WERI-Rb-1 (cell line): ENCODE results near the gene PPP4R1.

Source experiments
- DNase-seq: peaks from one replicate; pipeline ENCODE4 v3.0.0-alpha.2; 2020
- H3K27ac ChIP-seq: fragments of 250-450 bp; sonication (Bioruptor Pico); 2 replicates; pipeline ENCODE4 v1.5.1; 2020; ENCODE audit warnings: mild to moderate bottlenecking, moderate library complexity
- H3K27me3 ChIP-seq: fragments of 250-450 bp; sonication (Bioruptor Pico); 2 replicates; pipeline ENCODE4 v1.5.1; 2021; ENCODE audit warnings: mild to moderate bottlenecking, low read depth, moderate library complexity; ENCODE audit not compliant: insufficient read depth, severe bottlenecking
- H3K36me3 ChIP-seq: fragments of 250-450 bp; sonication (Bioruptor Pico); 2 replicates; pipeline ENCODE4 v1.5.1; 2020; ENCODE audit warnings: mild to moderate bottlenecking, moderate library complexity
- H3K4me3 ChIP-seq: 2 replicates; pipeline ENCODE4 v1.5.1; 2011; ENCODE audit warnings: low read depth, mild to moderate bottlenecking, control low read depth, low read length
- H3K9me3 ChIP-seq: fragments of 250-450 bp; sonication (Bioruptor Pico); 2 replicates; pipeline ENCODE4 v1.5.1; 2021; ENCODE audit warnings: mild to moderate bottlenecking, moderate library complexity; ENCODE audit not compliant: severe bottlenecking
- TF ChIP-seq, protein P1 (sequence below): IDR thresholded peaks from 2 replicates; pipeline ENCODE4 v1.5.1; 2011; ENCODE audit warnings: low read depth, mild to moderate bottlenecking, control low read depth, inconsistent platforms, low read length

PPP4R1 gene

GRCh38 chr18:9619990-9620389 lies 5.6 kb upstream of the PPP4R1 start:
- H3K4me3 ChIP-seq, result no peak overlapping the region
- DNase-seq, result no peak

DNA sequence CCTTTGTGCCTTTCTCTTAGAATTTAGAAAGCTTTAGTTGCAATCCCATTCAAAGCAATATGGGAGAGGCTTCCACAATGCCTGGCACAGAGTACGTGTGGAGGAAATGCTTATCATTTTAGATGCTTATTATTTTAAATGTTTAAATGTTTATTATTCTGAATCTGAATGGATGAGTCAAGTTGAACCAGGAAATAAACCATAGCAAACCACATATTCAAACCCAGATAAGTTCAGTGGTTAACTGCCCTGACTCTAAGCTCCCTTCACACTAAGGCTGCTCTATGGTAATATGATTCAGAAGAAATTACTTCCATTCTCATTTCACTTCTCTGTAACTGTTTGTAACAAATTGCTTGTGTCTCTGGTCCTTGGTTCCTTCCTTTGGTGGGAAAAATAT lies 5.2 kb upstream of the PPP4R1 start:
- Histone ChIP-seq H3K27me3 (no peaks in the 10 kb centered on the region), H3K4me3 (no peak overlapping the region), H3K27ac (no peak overlapping the region), H3K36me3 (no peaks in the 10 kb centered on the region), H3K9me3 (no peaks in the 10 kb centered on the region)
- DNase-seq, result no peak
- TF ChIP-seq, protein P1, sequence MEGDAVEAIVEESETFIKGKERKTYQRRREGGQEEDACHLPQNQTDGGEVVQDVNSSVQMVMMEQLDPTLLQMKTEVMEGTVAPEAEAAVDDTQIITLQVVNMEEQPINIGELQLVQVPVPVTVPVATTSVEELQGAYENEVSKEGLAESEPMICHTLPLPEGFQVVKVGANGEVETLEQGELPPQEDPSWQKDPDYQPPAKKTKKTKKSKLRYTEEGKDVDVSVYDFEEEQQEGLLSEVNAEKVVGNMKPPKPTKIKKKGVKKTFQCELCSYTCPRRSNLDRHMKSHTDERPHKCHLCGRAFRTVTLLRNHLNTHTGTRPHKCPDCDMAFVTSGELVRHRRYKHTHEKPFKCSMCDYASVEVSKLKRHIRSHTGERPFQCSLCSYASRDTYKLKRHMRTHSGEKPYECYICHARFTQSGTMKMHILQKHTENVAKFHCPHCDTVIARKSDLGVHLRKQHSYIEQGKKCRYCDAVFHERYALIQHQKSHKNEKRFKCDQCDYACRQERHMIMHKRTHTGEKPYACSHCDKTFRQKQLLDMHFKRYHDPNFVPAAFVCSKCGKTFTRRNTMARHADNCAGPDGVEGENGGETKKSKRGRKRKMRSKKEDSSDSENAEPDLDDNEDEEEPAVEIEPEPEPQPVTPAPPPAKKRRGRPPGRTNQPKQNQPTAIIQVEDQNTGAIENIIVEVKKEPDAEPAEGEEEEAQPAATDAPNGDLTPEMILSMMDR, result no peak

More at GRCh38 chr18:9619990-9620389, 5.6 kb upstream of the PPP4R1 start:
- Histone ChIP-seq H3K36me3 (no peaks in the 10 kb centered on the region), H3K9me3 (no peaks in the 10 kb centered on the region), H3K27me3 (no peaks in the 10 kb centered on the region), H3K27ac (no peak overlapping the region)
- TF ChIP-seq, protein P1, result no peak

DNA sequence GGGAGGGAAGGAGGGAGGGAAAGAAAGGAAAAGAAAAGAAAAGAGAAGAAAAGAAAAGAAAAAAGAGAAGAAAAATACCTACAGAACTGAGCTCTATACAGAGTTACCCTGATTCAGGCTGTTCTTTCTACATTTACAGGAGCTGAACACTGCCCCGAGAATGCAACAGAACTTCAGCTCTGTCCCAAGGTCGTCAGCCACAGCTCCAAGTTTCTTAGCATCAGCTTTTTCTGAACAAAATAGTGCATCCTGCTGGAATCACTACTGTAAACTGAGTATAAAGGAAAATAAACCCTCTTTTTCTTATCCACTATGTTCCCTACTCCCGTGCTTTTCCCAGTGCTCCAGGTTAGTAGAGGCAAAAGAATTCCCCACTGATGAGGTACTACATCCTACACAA lies 4.7 kb upstream of the PPP4R1 start:
- Histone ChIP-seq H3K36me3 (no peaks in the 10 kb centered on the region), H3K27me3 (no peaks in the 10 kb centered on the region)
- TF ChIP-seq, protein P1, result no peak

GRCh38 chr18:9617006-9617542 lies 2.7 kb upstream of the PPP4R1 start:
- H3K36me3 ChIP-seq, result no peaks in the 10 kb centered on the region
- TF ChIP-seq, protein P1, result no peak
- DNase-seq, result no peak
- H3K27ac ChIP-seq, result no peak overlapping the region
- no peaks in the 10 kb centered on the region for H3K9me3 ChIP-seq
- no peak overlapping the region for H3K4me3 ChIP-seq
- no peaks in the 10 kb centered on the region for H3K27me3 ChIP-seq

More for the DNA sequence above, 4.7 kb upstream of the PPP4R1 start:
- H3K4me3 ChIP-seq, result no peak overlapping the region
- no peak overlapping the region for H3K27ac ChIP-seq
- H3K9me3 ChIP-seq, result no peaks in the 10 kb centered on the region
- no peak for DNase-seq

DNA sequence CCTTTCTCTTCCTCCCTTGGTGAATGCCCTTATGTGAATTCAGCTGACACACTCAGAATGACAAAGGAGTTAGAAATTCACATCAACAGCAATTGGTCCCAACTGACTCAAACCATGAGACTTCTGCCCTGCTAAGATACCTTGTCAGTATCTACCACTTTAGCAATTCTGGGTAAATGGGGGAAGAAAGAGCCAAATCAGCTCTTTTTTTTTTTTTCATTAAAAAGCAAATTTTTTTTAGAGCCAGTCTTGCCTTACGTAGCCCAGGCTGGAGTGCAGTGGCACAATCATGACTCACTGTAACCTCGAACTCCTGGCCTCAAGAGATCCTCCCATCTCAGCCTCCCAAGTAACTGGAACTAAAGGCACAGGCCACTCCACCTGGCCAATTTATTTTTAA lies 1.7 kb upstream of the PPP4R1 start:
- TF ChIP-seq, protein P1, result no peak
- DNase-seq, result no peak
- Histone ChIP-seq H3K27me3 (no peaks in the 10 kb centered on the region), H3K4me3 (no peak overlapping the region), H3K9me3 (no peaks in the 10 kb centered on the region), H3K36me3 (peaks cover 6% of the 10 kb centered on the region), H3K27ac (no peak overlapping the region)

- TF ChIP-seq, protein P1, result no peak
- DNase-seq, result no peak
These were observed 980 bp upstream of the PPP4R1 start for GRCh38 chr18:9615280-9615797.

More at GRCh38 chr18:9615280-9615797, 980 bp upstream of the PPP4R1 start:
- Histone ChIP-seq H3K9me3 (no peaks in the 10 kb centered on the region), H3K4me3 (peak overlapping the region; percentile 48), H3K36me3 (peaks cover 13% of the 10 kb centered on the region), H3K27ac (peak overlapping the region; percentile 94), H3K27me3 (no peaks in the 10 kb centered on the region)
